Bronchial epithelial cell (primary cell): Measurements from ENCODE around the gene AGRN. TPM values are rescaled to one million over a fixed set of nuclear protein-coding genes. Genes with fewer than 3 reads are reported as not detected.
A peak's percentile ranks its signal among the peaks of the same experiment; 100 is the strongest.

Source experiments
- DNase-seq: peaks from one replicate; pipeline ENCODE4 v3.0.0-alpha.2; 2010; ENCODE audit warnings: low read depth
- FAIRE-seq: peaks from 2 replicates; lab custom pipeline; 2011; peaks lifted over from hg19 to GRCh38; lab: Jason Lieb, UNC
- H3K27me3 ChIP-seq: 2 replicates; pipeline ENCODE4 v1.5.1; 2011; ENCODE audit warnings: low read length; ENCODE audit not compliant: control insufficient read depth, insufficient read depth
- H3K36me3 ChIP-seq: 2 replicates; pipeline ENCODE4 v1.5.1; 2011; ENCODE audit warnings: low read length; ENCODE audit not compliant: control insufficient read depth, insufficient read depth
- H3K4me3 ChIP-seq: 2 replicates; pipeline ENCODE4 v1.5.1; 2011; ENCODE audit warnings: mild to moderate bottlenecking, low read depth, low read length, control low read depth
- total RNA-seq: library from RNA; depleted of rRNA; stranded (reverse); fragments of >200 nt; gene quantifications from 2 replicates; pipeline ENCODE4 v1.2.1, GENCODE V29; 2014
- TF ChIP-seq, protein P1 (sequence below): IDR thresholded peaks from 2 replicates; pipeline ENCODE4 v1.5.1; 2011; ENCODE audit warnings: mild to moderate bottlenecking, moderate library complexity, low read length, control low read depth, inconsistent platforms; ENCODE audit not compliant: insufficient read depth, severe bottlenecking

Gene AGRN
- total RNA-seq, 1 donor from 2014 or later, result 117 TPM

GRCh38 chr1:998995-999724 lies 20.8 kb upstream of the AGRN start:
- H3K4me3 ChIP-seq, result peak overlapping the region; percentile 72
- FAIRE-seq (no peak), DNase-seq (no peak)
- TF ChIP-seq, protein P1, sequence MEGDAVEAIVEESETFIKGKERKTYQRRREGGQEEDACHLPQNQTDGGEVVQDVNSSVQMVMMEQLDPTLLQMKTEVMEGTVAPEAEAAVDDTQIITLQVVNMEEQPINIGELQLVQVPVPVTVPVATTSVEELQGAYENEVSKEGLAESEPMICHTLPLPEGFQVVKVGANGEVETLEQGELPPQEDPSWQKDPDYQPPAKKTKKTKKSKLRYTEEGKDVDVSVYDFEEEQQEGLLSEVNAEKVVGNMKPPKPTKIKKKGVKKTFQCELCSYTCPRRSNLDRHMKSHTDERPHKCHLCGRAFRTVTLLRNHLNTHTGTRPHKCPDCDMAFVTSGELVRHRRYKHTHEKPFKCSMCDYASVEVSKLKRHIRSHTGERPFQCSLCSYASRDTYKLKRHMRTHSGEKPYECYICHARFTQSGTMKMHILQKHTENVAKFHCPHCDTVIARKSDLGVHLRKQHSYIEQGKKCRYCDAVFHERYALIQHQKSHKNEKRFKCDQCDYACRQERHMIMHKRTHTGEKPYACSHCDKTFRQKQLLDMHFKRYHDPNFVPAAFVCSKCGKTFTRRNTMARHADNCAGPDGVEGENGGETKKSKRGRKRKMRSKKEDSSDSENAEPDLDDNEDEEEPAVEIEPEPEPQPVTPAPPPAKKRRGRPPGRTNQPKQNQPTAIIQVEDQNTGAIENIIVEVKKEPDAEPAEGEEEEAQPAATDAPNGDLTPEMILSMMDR, result no peak
- H3K36me3 ChIP-seq, result no peaks in the 10 kb centered on the region
- no peaks in the 10 kb centered on the region for H3K27me3 ChIP-seq

- Histone ChIP-seq H3K27me3 (peaks cover 2% of the 10 kb centered on the region), H3K4me3 (peak within 1 kb of the TSS; percentile 72), H3K36me3 (no peaks in the 10 kb centered on the region)
- FAIRE-seq, result no peak
- peak; percentile 71 for DNase-seq
- TF ChIP-seq, protein P1, result no peak
These were observed 20.1 kb upstream of the AGRN start, which contains the start of gene HES4 for GRCh38 chr1:999725-1000356. HES4 (minus strand) TSS chr1:1000097; CDS start chr1:999973, 124 bp downstream.

DNA sequence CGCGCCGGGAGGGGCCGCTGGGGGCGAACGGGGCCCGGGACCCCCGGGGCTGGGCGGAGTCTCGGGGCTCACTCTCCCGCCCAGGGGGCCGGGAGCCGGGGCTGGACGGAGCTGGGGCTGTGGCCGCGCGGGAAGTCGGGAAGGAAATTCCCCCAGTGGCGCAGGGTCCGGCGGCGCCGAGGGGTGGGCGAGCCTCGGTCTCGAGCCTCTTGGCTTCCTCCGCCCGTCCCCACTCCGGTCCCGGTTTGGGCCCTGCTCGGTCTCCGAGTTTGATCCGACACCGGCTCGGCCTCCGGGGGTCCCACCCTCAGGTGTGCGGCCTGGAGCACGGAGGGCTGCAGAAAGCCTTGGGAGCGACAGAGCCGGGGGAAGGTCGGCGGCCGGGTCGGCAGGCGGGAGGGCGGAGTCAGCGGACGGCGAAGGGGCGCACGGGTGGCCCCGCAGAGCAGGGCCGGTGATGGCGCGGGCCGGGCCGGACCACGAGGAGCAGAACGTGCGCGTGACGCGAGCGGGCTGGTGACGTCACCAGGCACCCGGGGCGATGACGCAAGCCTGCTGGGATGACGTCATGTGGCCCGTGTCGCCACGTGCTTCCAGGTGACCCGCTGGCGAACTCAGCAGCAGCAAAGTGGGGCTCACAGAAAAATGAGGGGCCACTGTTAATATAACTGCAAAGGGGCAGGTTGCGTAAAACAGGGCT lies 19.4 kb upstream of the AGRN start:
- DNase-seq (peak; percentile 52), FAIRE-seq (no peak)
- Histone ChIP-seq H3K36me3 (no peaks in the 10 kb centered on the region), H3K4me3 (peak overlapping the region; percentile 72), H3K27me3 (peaks cover 2% of the 10 kb centered on the region)
- TF ChIP-seq, protein P1, result no peak

- FAIRE-seq, result no peak
- Histone ChIP-seq H3K36me3 (no peaks in the 10 kb centered on the region), H3K4me3 (peak overlapping the region; percentile 72), H3K27me3 (peaks cover 2% of the 10 kb centered on the region)
- no peak for DNase-seq
- TF ChIP-seq, protein P1, result no peak
These were observed 18.7 kb upstream of the AGRN start for GRCh38 chr1:1001057-1001783.

DNA sequence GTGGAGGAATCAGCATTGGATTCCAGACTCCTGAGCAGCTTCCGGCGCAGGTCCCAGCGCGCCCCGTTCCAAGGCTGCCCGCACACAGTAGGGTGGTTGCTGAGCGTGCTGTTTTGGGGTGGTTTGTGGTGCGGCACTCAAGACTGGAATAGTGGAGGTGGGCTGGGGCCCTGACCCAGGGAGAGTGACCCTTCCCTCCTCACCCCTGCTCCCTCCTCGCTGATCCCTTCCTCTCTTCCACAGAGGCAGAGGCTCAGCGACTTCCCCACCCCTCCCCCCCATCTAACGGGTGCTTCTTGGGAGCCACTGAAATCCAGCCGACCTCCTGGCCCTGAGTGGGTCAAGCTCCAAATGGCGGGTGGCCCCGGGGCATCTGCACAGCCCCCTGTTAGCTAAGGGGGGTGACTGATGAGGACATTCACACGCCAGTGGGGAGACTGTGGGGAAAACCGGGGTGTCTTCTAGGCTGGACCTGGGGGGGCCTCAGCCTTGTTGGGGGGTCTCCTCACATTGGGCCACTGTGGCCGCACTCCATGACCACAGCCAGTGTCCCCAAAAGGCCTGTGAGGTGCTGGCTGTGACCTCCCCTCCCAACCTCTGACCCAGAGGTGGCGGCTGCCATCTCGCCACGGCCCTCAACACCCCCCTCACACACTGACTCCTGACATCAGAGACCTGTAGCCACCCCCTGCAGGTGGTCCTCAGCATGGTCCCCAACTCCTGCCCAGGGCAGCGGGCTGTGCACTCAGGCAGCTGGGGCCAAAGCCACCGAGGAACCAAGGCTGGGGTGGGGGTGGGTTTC lies 16.1 kb upstream of the AGRN start:
- TF ChIP-seq, protein P1, result no peak
- H3K4me3 ChIP-seq, result no peak overlapping the region
- peaks cover 2% of the 10 kb centered on the region for H3K27me3 ChIP-seq
- DNase-seq (no peak), FAIRE-seq (peak; percentile 36)
- H3K36me3 ChIP-seq, result no peaks in the 10 kb centered on the region
